Ureter (tissue), 1 donor: Measurements from ENCODE around the gene SLC25A25. TPM values are rescaled to one million over a fixed set of nuclear protein-coding genes. Genes with fewer than 3 reads are reported as not detected.

Experiments
- DNase-seq: peaks from one replicate; pipeline ENCODE4 v3.0.0-alpha.2; 2020; ENCODE audit warnings: low spot score
- total RNA-seq: library from RNA; stranded (reverse); gene quantifications from one replicate; pipeline ENCODE4 v1.2.4, GENCODE V29; 2023
- donor health status: DM: yes; HTN: yes; CAD: no.

The SLC25A25 gene
- total RNA-seq, 1 donor from 2014 or later = 21.7 TPM

- peak; percentile 93 for DNase-seq
Measured at GRCh38 chr9:128072144-128073021, 4.4 kb downstream of the SLC25A25 start.

- DNase-seq = no peak
Measured at GRCh38 chr9:128073253-128073886, 5.3 kb downstream of the SLC25A25 start.

DNA sequence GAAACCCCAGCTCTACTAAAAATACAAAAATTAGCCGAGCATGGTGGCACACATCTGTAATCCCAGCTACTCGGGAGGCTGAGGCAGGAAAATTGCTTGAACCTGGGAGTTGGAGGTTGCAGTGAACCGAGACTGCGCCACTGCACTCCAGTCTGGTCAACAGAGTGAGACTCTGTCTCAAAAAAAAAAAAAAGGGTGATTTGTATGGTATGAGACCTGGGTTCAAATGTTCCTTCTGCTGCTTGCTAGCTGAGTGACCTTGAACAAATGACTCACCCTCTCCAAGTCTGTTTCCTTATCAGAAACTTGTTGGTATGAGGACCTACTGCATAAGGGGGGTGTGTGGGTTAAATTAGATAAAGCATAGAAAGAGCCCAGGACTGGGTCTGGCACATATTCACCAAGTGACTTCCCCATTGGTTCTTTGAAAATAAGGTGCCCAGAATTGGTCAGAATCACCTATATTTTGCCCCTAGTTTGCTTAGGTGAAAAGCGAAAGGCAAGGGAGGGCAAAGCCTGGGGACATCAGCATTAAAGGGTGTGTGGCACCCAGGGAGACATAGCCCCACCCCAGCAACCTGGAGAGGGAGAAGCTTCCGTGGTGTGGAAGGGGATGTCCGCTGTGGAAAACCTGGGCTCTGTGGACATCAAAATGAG lies 9.9 kb downstream of the SLC25A25 start:
- no peak for DNase-seq

DNA sequence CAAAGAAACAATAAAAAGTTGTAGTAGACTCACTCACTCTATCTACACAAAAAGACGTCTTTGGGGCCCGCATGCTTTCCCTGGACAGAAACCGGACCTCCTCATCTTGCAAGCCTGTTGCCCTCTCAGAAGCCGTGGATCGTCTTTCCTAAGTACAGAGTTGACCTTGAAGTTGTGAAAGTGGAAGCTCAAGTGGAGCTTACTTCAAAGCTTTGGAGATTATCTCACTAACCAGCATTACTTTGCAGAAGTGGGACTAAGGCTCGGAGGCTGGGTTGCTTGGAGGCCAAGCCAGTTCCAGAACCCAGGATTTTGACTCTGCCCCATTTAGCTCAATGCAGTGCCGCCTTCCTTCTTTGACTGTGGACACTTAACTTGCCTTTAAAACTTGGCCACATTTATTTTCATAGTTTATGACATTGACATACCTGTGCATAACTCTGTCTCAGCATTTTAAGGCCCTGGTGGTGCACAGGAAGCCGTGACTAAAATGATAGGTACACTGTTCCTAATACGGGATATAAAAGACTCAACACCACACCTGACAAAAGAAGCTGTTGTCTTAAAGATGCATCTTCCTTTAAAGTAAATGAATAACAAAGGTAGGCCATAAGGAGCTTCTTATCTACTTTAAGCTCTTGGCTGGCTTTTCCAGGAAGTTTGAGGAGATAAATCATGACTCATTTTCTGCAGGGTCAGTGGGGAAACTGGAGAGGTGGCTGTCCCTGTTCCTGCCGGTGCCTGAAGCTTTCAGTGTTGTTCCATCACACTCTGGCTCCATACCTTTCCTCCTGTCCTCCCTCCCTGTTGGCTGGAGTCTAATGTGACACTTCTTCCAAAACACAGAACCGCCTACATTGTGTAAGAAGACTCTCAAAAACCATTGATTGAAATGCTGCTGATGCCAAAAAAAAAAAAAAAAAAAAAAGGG lies 10.7 kb downstream of the SLC25A25 start:
- DNase-seq = no peak

DNA sequence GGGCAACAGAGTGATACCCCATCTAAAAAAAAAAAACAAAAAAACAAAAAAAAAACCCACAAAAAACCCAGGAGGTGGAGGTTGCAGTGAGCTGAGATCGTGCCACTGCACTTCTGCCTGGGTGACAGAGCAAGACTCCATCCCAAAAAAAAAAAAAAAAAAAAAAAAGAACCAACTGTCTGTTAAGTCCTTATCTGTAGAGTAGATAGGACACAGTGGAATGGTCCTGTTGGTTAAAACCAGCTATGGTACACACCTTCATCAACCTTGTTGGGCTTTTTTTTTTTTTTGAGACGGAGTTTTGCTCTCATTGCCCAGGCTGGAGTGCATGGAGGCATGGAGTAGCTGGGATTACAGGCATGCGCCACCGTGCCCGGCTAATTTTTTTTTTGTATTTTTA lies 12.2 kb downstream of the SLC25A25 start:
- DNase-seq = no peak

DNA sequence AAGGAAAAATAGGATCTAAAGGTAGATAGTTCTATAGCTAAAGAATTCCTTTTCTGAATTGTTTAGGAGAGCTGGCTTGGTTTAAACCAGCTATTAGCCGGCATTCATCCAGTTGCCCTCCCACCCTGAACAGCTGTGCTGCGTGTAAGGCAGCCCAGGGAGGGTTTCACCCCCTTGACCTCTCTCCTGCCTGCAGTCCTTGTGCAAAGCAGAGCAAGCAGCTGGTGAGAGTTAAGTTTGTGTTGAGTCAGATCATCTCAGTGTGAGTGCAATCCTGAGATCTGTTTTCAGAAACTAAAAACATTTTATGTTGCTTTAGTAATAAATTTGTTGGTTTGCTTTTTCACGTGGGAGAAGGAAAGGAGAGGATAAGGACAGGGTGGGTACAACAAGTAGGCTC lies 13.0 kb downstream of the SLC25A25 start:
- DNase-seq = no peak

DNA sequence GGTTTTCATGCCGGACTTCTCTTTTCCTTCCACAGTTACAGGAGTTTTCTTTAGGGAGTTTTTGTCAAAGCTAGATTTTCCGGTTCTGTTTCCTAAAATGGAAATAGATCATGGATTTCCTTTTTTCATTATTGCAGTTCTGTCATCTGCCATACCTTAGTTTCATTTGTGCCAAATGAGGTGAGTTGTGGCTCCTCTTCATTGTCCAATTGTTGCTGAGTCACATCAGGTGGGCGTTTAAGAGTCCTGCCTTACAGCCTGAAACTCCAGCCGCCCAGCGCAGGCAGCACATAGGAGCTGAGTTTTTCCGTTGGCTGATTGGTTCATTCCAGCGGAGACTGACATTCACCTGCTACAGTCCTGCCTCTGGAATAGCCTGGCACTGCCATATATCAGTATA lies 14.1 kb downstream of the SLC25A25 start:
- DNase-seq = no peak

GRCh38 chr9:128084746-128085145 lies 16.7 kb downstream of the SLC25A25 start:
- DNase-seq = no peak

DNA sequence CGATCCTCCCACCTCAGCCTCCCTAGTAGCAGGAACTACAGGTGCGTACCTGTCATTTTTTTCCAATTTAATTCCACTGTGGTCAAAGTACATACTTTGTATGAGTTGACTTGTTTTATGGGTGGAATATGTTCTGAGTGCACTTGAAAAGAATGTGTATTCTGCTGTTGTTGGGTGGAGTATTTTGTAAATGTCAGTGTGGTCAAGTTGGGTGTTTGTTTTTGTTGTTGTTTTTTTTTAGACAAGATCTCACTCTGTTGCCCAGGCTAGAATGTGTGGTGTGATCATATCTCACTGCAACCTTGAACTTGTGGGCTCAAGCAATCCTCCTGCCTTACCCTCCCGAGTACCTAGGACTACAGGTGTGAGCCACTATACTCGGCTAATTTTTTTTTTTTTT lies 17.9 kb downstream of the SLC25A25 start:
- no peak for DNase-seq

GRCh38 chr9:128087262-128087661 lies 19.2 kb downstream of the SLC25A25 start:
- no peak for DNase-seq

DNA sequence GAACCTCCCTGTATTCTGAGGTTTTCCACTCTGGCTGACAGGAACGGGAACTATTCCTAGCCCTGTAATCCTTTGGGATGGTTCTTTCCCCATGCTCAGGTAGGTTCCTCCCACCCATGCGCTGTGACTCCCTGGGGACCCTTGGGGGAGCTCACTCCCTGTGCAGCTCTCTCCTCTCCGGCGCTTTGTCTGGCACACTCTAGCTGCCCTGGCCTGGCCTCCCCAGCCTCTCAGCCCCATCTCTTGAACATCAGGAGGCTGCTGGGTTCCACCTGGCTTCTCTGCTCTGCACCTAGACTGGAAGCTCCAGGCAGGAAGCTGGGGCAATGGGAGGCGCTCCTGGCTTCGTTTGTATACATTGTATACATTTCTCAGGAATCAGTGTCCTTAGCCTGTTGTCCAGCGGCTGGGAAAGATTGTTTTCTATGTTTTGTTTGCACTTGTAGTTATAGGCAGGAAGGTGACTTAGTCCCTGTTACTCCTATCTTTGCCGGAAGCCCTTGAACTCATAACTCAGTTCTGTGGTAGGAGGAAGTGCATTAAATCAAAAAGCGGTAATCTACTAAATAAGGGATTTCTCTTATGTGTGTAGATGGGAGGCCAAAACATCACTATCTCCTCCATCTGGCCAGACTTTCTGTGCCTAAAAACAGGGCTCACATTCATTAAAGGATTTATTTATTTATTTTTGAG lies 20.4 kb downstream of the SLC25A25 start:
- DNase-seq = no peak

GRCh38 chr9:128089299-128089698 lies 21.3 kb downstream of the SLC25A25 start:
- DNase-seq = no peak

DNA sequence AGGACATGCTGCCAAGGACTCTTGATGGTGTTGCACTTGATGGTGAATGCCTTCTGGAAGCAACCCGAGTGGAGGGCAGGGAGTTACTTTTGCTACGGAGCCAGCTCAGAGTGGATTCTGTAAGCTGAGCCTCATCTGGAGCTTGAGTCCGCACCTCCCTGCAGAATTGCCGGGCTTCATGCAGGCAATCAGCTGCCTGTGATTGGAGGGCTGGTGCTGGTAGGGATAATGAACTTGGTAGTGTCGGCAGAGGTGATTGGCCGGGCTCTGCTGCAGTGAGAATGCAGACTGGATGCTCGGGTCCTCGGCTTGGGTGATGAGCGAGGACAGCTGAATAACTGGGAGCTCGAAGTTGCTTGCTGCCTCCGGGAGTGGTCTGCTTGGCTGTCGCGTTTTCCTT lies 23.1 kb downstream of the SLC25A25 start:
- peak; percentile 72 for DNase-seq

DNA sequence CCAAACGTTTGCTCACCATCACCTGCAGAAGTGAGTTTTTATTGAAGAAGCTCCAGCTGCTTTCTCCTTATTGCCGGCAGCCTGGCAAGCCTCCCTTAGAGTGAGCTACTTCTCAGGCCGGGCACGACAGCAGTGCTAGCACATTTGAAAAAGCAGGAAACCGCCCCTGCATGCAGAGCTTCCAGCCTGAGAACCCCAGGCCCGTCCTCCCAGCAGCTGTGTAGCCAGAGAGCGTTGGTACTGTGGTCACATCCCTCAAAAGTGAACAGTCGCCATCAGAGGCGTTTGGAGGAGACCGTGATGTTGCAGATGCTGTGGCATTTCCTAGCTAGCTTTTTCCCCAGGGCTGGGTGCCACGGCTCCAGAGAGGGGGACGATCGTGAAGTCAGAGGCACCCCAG lies 23.5 kb downstream of the SLC25A25 start:
- no peak for DNase-seq

GRCh38 chr9:128092199-128092977 lies 24.4 kb downstream of the SLC25A25 start:
- DNase-seq = no peak

DNA sequence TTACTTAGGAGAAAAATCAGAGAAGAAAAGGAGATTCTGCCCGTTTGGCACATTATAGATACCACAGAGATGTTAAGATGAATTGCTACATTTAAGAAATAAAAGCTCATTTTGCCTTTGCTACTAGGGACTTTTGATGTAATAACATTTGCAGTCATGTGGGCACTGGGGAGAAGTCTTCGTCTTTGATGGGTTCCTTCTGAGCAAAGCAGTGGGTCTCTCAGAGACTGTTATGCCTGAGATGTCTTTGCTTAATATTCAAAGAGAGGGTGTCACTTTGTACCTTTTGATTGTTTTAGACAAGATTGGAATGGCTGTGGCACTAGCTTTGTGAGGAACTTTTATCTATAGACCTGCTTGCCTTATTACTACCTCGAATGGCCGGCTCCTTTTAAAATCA lies 25.0 kb downstream of the SLC25A25 start:
- no peak for DNase-seq

- peak; percentile 95 for DNase-seq
Measured at GRCh38 chr9:128094166-128094949, 26.3 kb downstream of the SLC25A25 start.

DNA sequence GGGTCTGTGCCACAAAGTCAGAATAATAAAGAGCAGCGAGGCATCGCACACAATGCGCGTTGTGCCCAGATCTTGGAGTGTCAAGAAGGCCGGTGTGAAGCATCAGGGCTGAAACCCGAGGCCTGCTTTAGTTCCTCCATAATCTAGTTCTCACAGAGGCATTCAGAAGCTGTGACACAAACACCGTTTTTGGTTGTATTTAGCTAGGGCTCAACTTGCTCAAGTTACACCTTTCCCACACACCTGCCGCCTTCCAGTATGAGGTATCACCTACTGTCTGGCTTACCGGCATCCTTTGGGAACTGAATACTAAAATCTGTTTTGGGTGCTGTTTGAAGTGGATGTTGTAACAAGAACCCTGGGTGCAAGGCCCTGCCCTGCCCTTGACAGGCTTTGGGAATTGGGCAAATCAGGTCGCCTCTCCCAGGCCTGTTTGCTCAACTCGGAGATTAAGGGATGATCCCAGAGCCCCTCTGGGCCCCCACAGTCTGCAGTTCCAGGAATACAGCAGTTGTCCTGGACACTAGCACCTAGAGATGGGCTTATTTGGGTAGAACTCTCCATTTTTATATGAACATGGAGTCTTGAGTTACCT lies 27.0 kb downstream of the SLC25A25 start:
- DNase-seq = no peak
